Tibial nerve (tissue), 4 donors: ENCODE results near the gene MAU2. TPM values are rescaled to one million over a fixed set of nuclear protein-coding genes. Genes with fewer than 3 reads are reported as not detected.

Experiments
- DNase-seq, 2 donors: peaks; one replicate each; pipeline ENCODE4 v3.0.0-alpha.2; 2019; ENCODE audit warnings: low spot score in 2 of 2
- H3K27ac ChIP-seq, 4 donors: fragments of 200-600 bp; sonication (generic) in 3 of 4; one replicate each; pipeline ENCODE4 v1.5.1; 2017 to 2019; ENCODE audit warnings: mild to moderate bottlenecking in 1 of 4
- H3K27me3 ChIP-seq, 2 donors: fragments of 200-600 bp; sonication (generic) in 1 of 2; one replicate each; pipeline versions ENCODE4 v1.5.1 to v1.6.0; 2017 to 2019
- H3K36me3 ChIP-seq, 3 donors: fragments of 200-600 bp; sonication (generic); one replicate each; pipeline ENCODE4 v1.5.1; 2018 to 2019
- H3K4me1 ChIP-seq, 4 donors: fragments of 200-600 bp; sonication (generic) in 3 of 4; one replicate each; pipeline ENCODE4 v1.5.1; 2017 to 2019
- H3K4me3 ChIP-seq, 4 donors: fragments of 200-600 bp; sonication (generic) in 3 of 4; one replicate each; pipeline ENCODE4 v1.5.1; 2017 to 2019; ENCODE audit warnings: mild to moderate bottlenecking in 1 of 4, moderate library complexity in 1 of 4
- H3K9me3 ChIP-seq, 4 donors: fragments of 200-600 bp; sonication (generic) in 3 of 4; one replicate each; pipeline ENCODE4 v1.5.1; 2017 to 2019
- EP300 ChIP-seq, 2 donors: sonication (generic); formaldehyde crosslinking; IDR thresholded peaks; one replicate each; pipeline ENCODE4 v1.6.1; 2017; ENCODE audit warnings: antibody characterized with exemption in 2 of 2, mild to moderate bottlenecking in 1 of 2
- POLR2A ChIP-seq, 2 donors: fragments of 450-650 bp; IDR thresholded peaks; one replicate each; pipeline ENCODE4 v1.6.1; 2017; ENCODE audit warnings: antibody characterized with exemption in 2 of 2, mild to moderate bottlenecking in 2 of 2, moderate library complexity in 2 of 2
- WGBS, 2 donors: methylation state at CpG; one replicate each; pipeline ENCODE4 v1.1.5; 2018; 5-methylcytosine and 5-hydroxymethylcytosine counted together
- total RNA-seq, 4 donors: library from RNA; depleted of rRNA; stranded (reverse); fragments of >200 nt; gene quantifications; one replicate each; pipeline ENCODE4 v1.1.0, GENCODE V29; 2016
- TF ChIP-seq, protein P1 (sequence below), 5 experiments: fragments of 200-600 bp in 3 of 5; fragments of 450-650 bp in 2 of 5; sonication (generic) in 3 of 5; IDR thresholded peaks; one replicate each; pipeline ENCODE4 v1.5.1; 2016 to 2019; ENCODE audit warnings: antibody characterized with exemption in 5 of 5, mild to moderate bottlenecking in 3 of 5, moderate library complexity in 2 of 5

MAU2 gene
- total RNA-seq, 4 donors from 2014 or later, result 56.8 to 108 (median 97.8) TPM

DNA sequence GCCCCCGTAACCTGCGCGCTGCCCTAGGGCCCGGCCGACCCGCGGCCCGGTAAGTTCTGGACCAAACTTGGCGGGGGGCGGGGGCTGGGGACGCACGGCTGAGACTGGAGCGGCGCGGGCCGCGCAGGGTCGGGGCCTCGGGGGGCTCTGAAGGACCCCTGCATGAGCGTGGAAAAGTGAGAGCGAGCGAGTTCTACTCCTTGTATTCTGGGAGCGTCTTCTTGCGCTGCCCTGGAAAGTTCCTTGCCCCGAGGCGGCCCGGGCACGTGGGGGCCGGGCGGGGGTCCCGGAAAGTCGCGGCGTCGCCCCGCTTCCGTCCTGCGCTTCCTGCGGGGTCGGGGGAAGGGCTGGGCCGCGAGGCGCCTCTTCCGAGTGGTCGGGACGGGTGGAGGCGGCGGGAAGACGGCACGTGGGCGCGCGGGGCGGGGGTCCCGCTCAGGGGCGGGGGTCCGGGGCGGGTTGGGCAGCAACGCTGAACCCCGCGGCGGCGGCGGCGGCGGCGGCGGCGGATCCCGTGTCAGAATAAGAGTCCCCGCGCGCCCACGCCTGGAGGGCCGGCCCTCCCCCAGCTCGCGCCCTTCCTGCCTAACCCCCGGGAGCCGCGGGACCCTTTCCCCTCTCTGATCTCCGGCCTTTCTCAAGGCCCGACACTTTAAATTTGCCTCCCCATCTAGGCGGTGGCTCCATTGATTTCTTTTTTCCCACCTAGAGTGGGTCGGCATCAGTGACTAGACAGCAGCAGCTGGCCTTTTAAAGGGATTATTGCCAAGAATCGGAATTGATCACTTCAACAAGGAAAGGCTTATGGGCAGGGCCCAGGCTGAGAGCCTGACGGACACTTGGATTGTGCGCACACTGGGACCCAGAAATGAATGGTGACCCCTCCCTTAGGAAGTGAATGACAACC, 85.6 kb downstream of the MAU2 start:
- no peaks in the 10 kb centered on the region for H3K9me3 ChIP-seq
- DNase-seq, result no peak
- H3K4me3 ChIP-seq, result peak overlapping the region; percentile 68 to 98 (median 92)
- H3K27me3 ChIP-seq, result no peaks in the 10 kb centered on the region
- H3K27ac ChIP-seq, result peak overlapping the region; percentile 61 to 92 (median 90)
- H3K36me3 ChIP-seq, result no peaks in the 10 kb centered on the region
- TF ChIP-seq, protein P1, sequence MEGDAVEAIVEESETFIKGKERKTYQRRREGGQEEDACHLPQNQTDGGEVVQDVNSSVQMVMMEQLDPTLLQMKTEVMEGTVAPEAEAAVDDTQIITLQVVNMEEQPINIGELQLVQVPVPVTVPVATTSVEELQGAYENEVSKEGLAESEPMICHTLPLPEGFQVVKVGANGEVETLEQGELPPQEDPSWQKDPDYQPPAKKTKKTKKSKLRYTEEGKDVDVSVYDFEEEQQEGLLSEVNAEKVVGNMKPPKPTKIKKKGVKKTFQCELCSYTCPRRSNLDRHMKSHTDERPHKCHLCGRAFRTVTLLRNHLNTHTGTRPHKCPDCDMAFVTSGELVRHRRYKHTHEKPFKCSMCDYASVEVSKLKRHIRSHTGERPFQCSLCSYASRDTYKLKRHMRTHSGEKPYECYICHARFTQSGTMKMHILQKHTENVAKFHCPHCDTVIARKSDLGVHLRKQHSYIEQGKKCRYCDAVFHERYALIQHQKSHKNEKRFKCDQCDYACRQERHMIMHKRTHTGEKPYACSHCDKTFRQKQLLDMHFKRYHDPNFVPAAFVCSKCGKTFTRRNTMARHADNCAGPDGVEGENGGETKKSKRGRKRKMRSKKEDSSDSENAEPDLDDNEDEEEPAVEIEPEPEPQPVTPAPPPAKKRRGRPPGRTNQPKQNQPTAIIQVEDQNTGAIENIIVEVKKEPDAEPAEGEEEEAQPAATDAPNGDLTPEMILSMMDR (IDR thresholded peaks at IDR 0.05), result no peak
- TF ChIP-seq EP300 (IDR thresholded peaks at IDR 0.05) (no peak), POLR2A (IDR thresholded peaks at IDR 0.05) (no peak)
- 1% methylated on average over 31 to 42 of the region's 87 CpGs for WGBS, 2 donors
- peaks cover 0 to 64% (median 25%) of the 10 kb centered on the region in 4 donors for H3K4me1 ChIP-seq

DNA sequence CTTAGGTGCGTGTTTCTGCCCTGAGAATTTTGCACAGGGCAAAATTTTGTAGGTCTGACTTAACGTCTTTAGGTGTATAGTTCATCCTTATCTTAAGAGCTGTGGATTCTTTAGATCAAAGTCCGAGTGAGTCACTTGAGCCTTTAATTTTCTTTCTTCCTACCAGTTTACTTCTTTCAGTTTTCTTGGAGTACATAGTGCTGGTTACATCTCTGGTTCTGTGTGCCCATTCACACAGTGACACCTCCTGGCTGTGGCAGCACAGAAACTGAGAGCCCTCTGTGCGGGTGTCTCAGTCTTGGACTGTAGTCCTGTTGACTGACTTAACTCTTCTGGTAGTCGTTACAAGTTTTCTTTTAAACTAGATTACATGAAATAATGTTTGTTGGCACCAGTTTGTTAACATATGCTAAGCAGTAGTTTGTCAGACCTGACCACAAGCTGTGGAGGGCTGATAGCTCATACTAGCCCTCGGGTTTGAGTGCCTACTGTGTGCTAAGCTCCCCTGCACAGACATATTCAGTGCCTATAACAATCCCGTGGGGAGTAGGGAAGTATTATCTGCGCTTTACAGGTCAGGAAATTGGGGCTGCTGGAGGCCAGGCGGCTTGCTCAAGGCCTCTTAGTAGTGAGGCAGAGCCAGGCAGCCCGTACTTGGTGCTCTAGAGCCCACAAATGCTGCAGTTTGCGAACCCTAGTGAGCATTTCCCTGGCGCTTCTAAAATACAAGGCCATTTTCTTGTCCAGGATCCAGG, 86.4 kb downstream of the MAU2 start:
- H3K4me3 ChIP-seq, result peak overlapping the region; percentile 68 to 98 (median 92)
- peaks cover 0 to 69% (median 25%) of the 10 kb centered on the region in 4 donors for H3K4me1 ChIP-seq
- H3K27me3 ChIP-seq, result no peaks in the 10 kb centered on the region
- TF ChIP-seq, protein P1 (IDR thresholded peaks at IDR 0.05), result peak in 4 of 5 experiments; percentile 9 to 23 (median 14)
- TF ChIP-seq EP300 (IDR thresholded peaks at IDR 0.05), result no peak
- DNase-seq, result no peak
- H3K9me3 ChIP-seq, result no peaks in the 10 kb centered on the region
- no peaks in the 10 kb centered on the region for H3K36me3 ChIP-seq
- H3K27ac ChIP-seq, result peak overlapping the region; percentile 61 to 92 (median 90)
- 20 to 38% methylated on average over 12 of the region's 12 CpGs for WGBS, 2 donors

DNA sequence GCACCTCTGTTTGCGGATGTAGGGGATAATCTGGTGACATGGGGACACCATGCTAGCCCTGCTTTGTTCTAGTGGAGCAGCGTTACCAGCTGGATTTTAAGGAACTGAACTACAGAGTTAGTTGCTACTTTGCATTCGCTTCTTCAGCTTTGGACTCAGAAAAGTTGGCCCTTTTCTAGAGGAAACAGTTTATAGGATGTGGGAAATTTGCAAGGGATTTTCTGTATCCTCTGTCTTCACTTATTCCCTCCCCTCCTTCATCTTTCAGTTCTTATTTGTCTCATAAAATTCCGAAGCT, 87.0 kb downstream of the MAU2 start:
- Histone ChIP-seq H3K27me3 (no peaks in the 10 kb centered on the region), H3K4me3 (peak overlapping the region in 1 of 4 donors; percentile 98), H3K9me3 (no peaks in the 10 kb centered on the region), H3K27ac (peak overlapping the region in 3 of 4 donors; percentile 89 to 92 (median 91)), H3K4me1 (peaks cover 0 to 69% (median 25%) of the 10 kb centered on the region in 4 donors), H3K36me3 (no peaks in the 10 kb centered on the region)
- TF ChIP-seq EP300 (IDR thresholded peaks at IDR 0.05) (no peak), POLR2A (IDR thresholded peaks at IDR 0.05) (no peak)
- 72 to 74% methylated on average over 4 of the region's 4 CpGs for WGBS, 2 donors
- DNase-seq, result no peak

Other genes starting within 250 kb of the MAU2 start
- 10 to 100 TPM; 24.1 to 32.1 (median 24.8) TPM for gene TMEM161A, start 182.4 kb upstream of the MAU2 start, total RNA-seq
- gene MEF2B, start 150.6 kb upstream of the MAU2 start, total RNA-seq, result 1 to 10 TPM in 1 of 4 donors, under 1 TPM in 1, not detected in 2; 0.21 to 3.7 TPM
- 10 to 100 TPM; 11.8 to 29.1 (median 18.8) TPM for gene BORCS8, start 128.7 kb upstream of the MAU2 start, total RNA-seq
- 10 to 100 TPM; 46.3 to 62.1 (median 56.8) TPM for gene RFXANK, start 128.6 kb upstream of the MAU2 start, total RNA-seq
- 10 to 100 TPM; 13.5 to 21.3 (median 15.1) TPM for gene NR2C2AP, start 117.4 kb upstream of the MAU2 start, total RNA-seq
- gene NCAN, start 108.9 kb upstream of the MAU2 start, total RNA-seq, result not detected
- gene TM6SF2, start 47.5 kb upstream of the MAU2 start, total RNA-seq, result 1 to 10 TPM in 1 of 4 donors, not detected in 3; 2.1 TPM
- gene SUGP1, start 320 bp upstream of the MAU2 start, total RNA-seq, result 10 to 100 TPM; 21.6 to 36.0 (median 27.5) TPM
- gene GATAD2A, start 84.8 kb downstream of the MAU2 start, total RNA-seq, result 10 to 100 TPM; 34.1 to 69.6 (median 36.8) TPM
- 1 to 10 TPM; 1.8 to 7.2 (median 3.7) TPM for gene TSSK6, start 194.7 kb downstream of the MAU2 start, total RNA-seq
- gene NDUFA13, start 195.4 kb downstream of the MAU2 start, total RNA-seq, result 10 to 100 TPM; 27.3 to 93.6 (median 61.6) TPM
- gene YJEFN3, start 208.1 kb downstream of the MAU2 start, total RNA-seq, result 1 to 10 TPM; 4.2 to 9.4 (median 5.7) TPM
- gene CILP2, start 217.4 kb downstream of the MAU2 start, total RNA-seq, result under 1 TPM in 2 of 4 donors, not detected in 2; 0.20 to 0.66 TPM